GM12878 (cell line): Measurements from ENCODE around the gene YY1.
A peak's percentile ranks its signal among the peaks of the same experiment; 100 is the strongest.

Source experiments
- EP300 ChIP-seq, 2 experiments: fragments of 150-350 bp in 1 of 2; IDR thresholded peaks; 2 replicates each; pipeline ENCODE4 v1.6.1; 2011 to 2012; ENCODE audit warnings: low read depth in 2 of 2, low read length in 2 of 2, borderline replicate concordance in 1 of 2, improper control_type of control experiment in 1 of 2, inconsistent platforms in 1 of 2; ENCODE audit not compliant: control insufficient read depth in 1 of 2
- HDAC6 ChIP-seq: fragments of 200-600 bp; sonication (generic); IDR thresholded peaks from one replicate; pipeline ENCODE4 v1.8.0; 2017; ENCODE audit warnings: antibody characterized with exemption; ENCODE audit not compliant: unreplicated experiment
- MYC ChIP-seq: IDR thresholded peaks from 2 replicates; pipeline ENCODE4 v1.6.1; 2011; ENCODE audit warnings: mild to moderate bottlenecking, low read length, moderate library complexity, inconsistent platforms; ENCODE audit not compliant: insufficient read depth, insufficient replicate concordance, insufficient read length, severe bottlenecking
- POLR2A ChIP-seq: IDR thresholded peaks from 2 replicates; pipeline ENCODE4 v1.6.1; 2011; ENCODE audit warnings: low read depth, mild to moderate bottlenecking, low read length
- ZNF274 ChIP-seq: IDR thresholded peaks from one replicate; pipeline ENCODE4 v1.8.0; 2011; ENCODE audit not compliant: insufficient read length, insufficient read depth
- TF ChIP-seq, protein P1 (sequence below): IDR thresholded peaks from 2 replicates; pipeline ENCODE4 v1.6.1; 2012; ENCODE audit warnings: mild to moderate bottlenecking, low read depth, low read length
- TF ChIP-seq, protein P2 (sequence below), 3 experiments: IDR thresholded peaks in 2 of 3; conservative IDR thresholded peaks in 1 of 3; 2 replicates each; pipeline ENCODE4 v1.5.1; 2011; ENCODE audit warnings: low read depth in 3 of 3, low read length in 3 of 3, mild to moderate bottlenecking in 3 of 3, control low read depth in 2 of 3, moderate library complexity in 2 of 3, inconsistent platforms in 1 of 3, mixed read lengths in 1 of 3; ENCODE audit not compliant: control insufficient read depth in 2 of 3, insufficient read depth in 1 of 3; ENCODE audit errors: extremely low read depth in 1 of 3

DNA sequence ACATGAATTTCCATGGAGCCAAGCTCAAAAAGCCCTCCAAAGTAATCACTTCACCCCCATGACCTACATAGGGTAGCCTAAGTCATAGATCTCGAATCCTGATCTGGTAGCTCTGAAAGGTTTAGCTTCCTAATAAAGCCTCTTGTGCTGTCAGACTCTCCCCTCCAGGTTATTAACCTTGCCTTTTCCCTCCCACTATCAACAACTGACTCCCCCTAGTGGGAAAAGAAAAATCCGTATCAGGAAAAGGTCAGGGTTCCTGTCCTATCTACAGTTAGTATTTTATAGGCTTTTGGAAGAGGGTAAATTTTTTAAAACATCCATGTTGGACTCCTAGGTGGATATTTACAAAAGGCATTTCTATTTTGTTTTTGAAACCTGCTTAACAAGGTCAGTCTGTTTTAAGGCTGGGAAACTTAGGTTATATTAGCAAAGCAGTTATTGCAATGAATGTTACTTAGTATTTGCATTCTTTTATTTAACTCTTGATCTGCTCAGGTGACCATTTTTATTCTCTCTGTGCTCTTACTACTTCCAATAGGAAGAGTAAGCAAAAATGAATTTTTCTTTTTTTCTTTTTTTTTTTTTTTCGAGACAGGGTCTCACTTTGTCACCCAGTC, 8.0 kb downstream of the YY1 start:
- TF ChIP-seq EP300 (IDR thresholded peaks at IDR 0.05; ENCODE audit: borderline replicate concordance in 1 of 2, control insufficient read depth in 1 of 2, low read depth in 2 of 2, low read length in 2 of 2) (no peak), POLR2A (no peak), MYC (no peak), ZNF274 (no peak), HDAC6 (no peak)
- TF ChIP-seq, protein P1, sequence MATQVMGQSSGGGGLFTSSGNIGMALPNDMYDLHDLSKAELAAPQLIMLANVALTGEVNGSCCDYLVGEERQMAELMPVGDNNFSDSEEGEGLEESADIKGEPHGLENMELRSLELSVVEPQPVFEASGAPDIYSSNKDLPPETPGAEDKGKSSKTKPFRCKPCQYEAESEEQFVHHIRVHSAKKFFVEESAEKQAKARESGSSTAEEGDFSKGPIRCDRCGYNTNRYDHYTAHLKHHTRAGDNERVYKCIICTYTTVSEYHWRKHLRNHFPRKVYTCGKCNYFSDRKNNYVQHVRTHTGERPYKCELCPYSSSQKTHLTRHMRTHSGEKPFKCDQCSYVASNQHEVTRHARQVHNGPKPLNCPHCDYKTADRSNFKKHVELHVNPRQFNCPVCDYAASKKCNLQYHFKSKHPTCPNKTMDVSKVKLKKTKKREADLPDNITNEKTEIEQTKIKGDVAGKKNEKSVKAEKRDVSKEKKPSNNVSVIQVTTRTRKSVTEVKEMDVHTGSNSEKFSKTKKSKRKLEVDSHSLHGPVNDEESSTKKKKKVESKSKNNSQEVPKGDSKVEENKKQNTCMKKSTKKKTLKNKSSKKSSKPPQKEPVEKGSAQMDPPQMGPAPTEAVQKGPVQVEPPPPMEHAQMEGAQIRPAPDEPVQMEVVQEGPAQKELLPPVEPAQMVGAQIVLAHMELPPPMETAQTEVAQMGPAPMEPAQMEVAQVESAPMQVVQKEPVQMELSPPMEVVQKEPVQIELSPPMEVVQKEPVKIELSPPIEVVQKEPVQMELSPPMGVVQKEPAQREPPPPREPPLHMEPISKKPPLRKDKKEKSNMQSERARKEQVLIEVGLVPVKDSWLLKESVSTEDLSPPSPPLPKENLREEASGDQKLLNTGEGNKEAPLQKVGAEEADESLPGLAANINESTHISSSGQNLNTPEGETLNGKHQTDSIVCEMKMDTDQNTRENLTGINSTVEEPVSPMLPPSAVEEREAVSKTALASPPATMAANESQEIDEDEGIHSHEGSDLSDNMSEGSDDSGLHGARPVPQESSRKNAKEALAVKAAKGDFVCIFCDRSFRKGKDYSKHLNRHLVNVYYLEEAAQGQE: no peak
- TF ChIP-seq, protein P2, sequence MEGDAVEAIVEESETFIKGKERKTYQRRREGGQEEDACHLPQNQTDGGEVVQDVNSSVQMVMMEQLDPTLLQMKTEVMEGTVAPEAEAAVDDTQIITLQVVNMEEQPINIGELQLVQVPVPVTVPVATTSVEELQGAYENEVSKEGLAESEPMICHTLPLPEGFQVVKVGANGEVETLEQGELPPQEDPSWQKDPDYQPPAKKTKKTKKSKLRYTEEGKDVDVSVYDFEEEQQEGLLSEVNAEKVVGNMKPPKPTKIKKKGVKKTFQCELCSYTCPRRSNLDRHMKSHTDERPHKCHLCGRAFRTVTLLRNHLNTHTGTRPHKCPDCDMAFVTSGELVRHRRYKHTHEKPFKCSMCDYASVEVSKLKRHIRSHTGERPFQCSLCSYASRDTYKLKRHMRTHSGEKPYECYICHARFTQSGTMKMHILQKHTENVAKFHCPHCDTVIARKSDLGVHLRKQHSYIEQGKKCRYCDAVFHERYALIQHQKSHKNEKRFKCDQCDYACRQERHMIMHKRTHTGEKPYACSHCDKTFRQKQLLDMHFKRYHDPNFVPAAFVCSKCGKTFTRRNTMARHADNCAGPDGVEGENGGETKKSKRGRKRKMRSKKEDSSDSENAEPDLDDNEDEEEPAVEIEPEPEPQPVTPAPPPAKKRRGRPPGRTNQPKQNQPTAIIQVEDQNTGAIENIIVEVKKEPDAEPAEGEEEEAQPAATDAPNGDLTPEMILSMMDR (IDR thresholded peaks at IDR 0.05 in 2 of 3, conservative IDR thresholded peaks at IDR 0.05 in 1 of 3; ENCODE audit: control insufficient read depth in 2 of 3, extremely low read depth in 1 of 3, insufficient read depth in 1 of 3, low read depth in 3 of 3, low read length in 3 of 3): peak; percentile 48 to 58 (median 55)
